Chondrocyte (in vitro differentiated cells): Measurements from ENCODE around the gene SPI1. TPM values are rescaled to one million over a fixed set of nuclear protein-coding genes. Genes with fewer than 3 reads are reported as not detected.

Source experiments
- DNase-seq: peaks from one replicate; pipeline ENCODE4 v3.0.0; 2021; ENCODE audit warnings: mixed read lengths, low spot score
- H3K27ac Mint-ChIP-seq: one replicate; pipeline ENCODE4 v1.8.0; 2021; ENCODE audit warnings: mild to moderate bottlenecking, moderate library complexity, mixed read lengths; ENCODE audit not compliant: unreplicated experiment
- H3K27me3 Mint-ChIP-seq: 2 replicates; pipeline ENCODE4 v1.8.0; 2021; ENCODE audit warnings: low read depth, mixed read lengths
- H3K36me3 Mint-ChIP-seq: 2 replicates; pipeline ENCODE4 v1.8.0; 2021; ENCODE audit warnings: low read depth, mixed read lengths
- H3K4me1 Mint-ChIP-seq: 2 replicates; pipeline ENCODE4 v1.8.0; 2021; ENCODE audit warnings: low read depth, mild to moderate bottlenecking, mixed read lengths
- H3K4me3 Mint-ChIP-seq: one replicate; pipeline ENCODE4 v1.8.0; 2021; ENCODE audit warnings: mild to moderate bottlenecking, moderate library complexity, mixed read lengths; ENCODE audit not compliant: unreplicated experiment
- H3K9me3 Mint-ChIP-seq: 2 replicates; pipeline ENCODE4 v1.8.0; 2021; ENCODE audit warnings: low read depth, mixed read lengths
- CTCF ChIP-seq: fragments of 200-600 bp; sonication (generic); IDR thresholded peaks from 2 replicates; pipeline ENCODE4 v1.5.0; 2021; ENCODE audit warnings: antibody characterized with exemption, mild to moderate bottlenecking, moderate library complexity
- total RNA-seq: library from RNA; stranded (reverse); gene quantifications from 3 replicates; pipeline ENCODE4 v1.2.1, GENCODE V29; 2021

Gene SPI1
- total RNA-seq, 1 donor from 2014 or later = not detected

DNA sequence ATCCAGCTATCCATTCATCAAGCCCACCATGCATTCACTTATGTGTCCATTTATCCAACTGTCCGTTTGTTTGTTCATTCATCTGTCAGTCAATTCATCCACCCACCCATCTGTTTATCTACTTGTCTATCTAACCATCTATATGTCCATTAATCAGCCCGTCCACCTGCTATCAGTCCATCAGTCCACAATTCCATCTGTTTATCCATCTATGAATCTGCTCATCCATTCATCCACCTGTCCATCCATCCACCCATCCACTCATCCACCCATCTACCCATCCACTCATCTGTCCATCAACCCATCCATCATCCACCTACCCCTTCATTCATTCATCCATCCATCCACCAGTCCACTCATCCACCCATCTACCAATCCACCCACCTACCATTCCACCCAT is 970 bp upstream of the SPI1 start:
- no peaks in the 10 kb centered on the region for H3K9me3 Mint-ChIP-seq
- H3K27ac Mint-ChIP-seq = no peak overlapping the region
- peaks cover 2% of the 10 kb centered on the region for H3K27me3 Mint-ChIP-seq
- H3K4me3 Mint-ChIP-seq = no peak overlapping the region
- no peak for TF ChIP-seq CTCF
- DNase-seq = no peak
- H3K36me3 Mint-ChIP-seq = no peaks in the 10 kb centered on the region
- H3K4me1 Mint-ChIP-seq = no peaks in the 10 kb centered on the region

- Mint-ChIP-seq H3K27me3 (peaks cover 2% of the 10 kb centered on the region), H3K4me1 (no peaks in the 10 kb centered on the region), H3K27ac (no peak overlapping the region), H3K36me3 (no peaks in the 10 kb centered on the region), H3K9me3 (no peaks in the 10 kb centered on the region), H3K4me3 (no peak overlapping the region)
- TF ChIP-seq CTCF = no peak
- no peak for DNase-seq
Observed at GRCh38 chr11:47378836-47379170, 456 bp upstream of the SPI1 start.

DNA sequence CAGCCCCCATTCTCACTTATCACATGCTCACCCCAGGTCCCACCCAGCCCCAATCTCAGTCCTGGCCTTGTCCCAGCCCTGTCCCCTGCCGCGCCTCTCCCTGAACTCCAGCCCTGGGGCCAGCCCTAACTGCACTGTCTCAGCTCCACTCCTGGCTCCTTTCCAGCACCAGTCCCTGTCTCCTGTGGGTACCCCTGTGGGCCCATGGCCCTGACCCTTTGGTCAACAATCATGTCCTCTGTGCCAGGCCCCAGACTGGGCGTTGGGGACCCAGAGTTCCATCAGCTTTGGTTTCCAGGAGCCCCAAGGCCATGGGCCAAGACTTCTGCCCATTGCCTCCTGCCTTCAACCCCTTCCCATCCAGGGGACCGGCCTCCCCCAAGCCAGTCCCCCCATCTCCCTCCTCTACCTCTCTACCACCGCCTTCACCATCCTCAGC is 757 bp downstream of the SPI1 start:
- TF ChIP-seq CTCF = no peak
- H3K27me3 Mint-ChIP-seq = no peaks in the 10 kb centered on the region
- no peak overlapping the region for H3K4me3 Mint-ChIP-seq
- H3K9me3 Mint-ChIP-seq = no peaks in the 10 kb centered on the region
- no peak overlapping the region for H3K27ac Mint-ChIP-seq
- H3K36me3 Mint-ChIP-seq = no peaks in the 10 kb centered on the region
- no peaks in the 10 kb centered on the region for H3K4me1 Mint-ChIP-seq
- DNase-seq = no peak

DNA sequence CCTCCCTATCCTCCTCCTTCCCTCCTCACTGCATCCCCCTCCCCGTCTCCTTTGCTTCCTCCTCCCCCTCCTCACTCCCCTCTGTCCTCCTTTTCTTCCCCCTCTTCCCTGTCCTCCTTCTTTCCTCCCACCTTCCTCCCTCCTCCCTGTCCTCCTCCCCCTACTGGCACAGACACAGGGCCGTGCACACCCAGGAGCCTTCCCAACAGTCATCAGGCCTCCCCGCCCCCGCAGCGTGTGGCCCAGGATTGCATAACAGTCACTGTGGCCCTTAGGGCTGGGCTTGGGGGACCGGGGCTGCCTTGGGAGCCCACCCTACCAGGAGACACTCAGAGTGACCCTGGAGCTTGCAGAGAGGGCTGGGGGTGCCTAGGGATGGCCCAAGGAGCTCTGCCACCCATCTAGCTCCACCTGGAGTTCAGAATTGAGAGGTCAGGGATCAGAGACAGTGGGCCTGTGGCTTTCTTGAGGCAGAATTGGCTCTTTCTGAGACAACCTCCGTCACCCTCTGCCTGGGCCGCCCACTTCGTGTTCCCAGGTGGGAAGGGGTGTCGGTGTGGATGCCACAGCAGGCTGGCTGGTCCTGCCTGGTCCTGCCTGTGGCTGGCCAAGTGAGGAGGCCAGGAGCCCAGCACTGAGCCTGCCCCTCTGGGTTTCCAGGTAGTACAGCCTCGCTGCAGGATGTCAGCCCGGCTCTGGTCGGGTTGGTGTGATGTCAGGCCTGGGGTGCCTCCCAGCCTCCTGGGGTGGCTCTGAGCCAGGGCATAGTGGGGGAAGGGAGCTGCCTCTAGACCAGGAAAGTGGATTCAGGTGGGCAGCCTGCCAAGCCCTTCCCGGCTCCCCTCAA is 1.6 kb downstream of the SPI1 start:
- Mint-ChIP-seq H3K27ac (no peak overlapping the region), H3K4me1 (no peaks in the 10 kb centered on the region), H3K9me3 (no peaks in the 10 kb centered on the region), H3K27me3 (no peaks in the 10 kb centered on the region), H3K36me3 (no peaks in the 10 kb centered on the region), H3K4me3 (no peak overlapping the region)
- TF ChIP-seq CTCF = no peak
- no peak for DNase-seq

DNA sequence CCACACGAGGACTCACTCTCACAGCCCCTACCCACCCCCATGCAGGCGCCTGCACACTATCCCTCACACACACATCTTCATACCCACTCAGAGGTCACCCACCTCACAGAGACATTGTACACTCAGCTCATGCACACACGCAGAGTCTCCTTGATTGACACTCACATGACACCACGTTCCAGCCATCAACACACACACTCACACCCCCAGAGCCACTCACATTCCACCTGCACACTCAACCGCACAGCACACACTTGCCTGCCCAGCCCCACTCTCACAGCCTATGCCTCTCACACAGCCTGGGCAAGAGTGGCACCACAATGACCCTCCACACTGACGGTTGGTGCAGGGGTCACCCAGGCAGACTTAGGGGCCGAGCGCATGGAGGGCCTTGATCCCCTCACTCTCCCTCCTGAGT is 2.2 kb downstream of the SPI1 start:
- Mint-ChIP-seq H3K4me1 (no peaks in the 10 kb centered on the region), H3K4me3 (no peak overlapping the region), H3K36me3 (no peaks in the 10 kb centered on the region), H3K27me3 (no peaks in the 10 kb centered on the region), H3K27ac (no peak overlapping the region), H3K9me3 (no peaks in the 10 kb centered on the region)
- DNase-seq = no peak
- TF ChIP-seq CTCF = no peak
